Effector CD4-positive, alpha-beta T cell (primary cell): ENCODE data around the gene TMED1.
"Not testable (repeated sequence)": the region's sequence is repeated elsewhere in the genome, so short reads cannot be mapped to it uniquely, and the experiment has no call there.

Experiments used
- DNase-seq: peaks from one replicate; pipeline ENCODE4 v3.0.0-alpha.2; 2020

Gene TMED1

DNA sequence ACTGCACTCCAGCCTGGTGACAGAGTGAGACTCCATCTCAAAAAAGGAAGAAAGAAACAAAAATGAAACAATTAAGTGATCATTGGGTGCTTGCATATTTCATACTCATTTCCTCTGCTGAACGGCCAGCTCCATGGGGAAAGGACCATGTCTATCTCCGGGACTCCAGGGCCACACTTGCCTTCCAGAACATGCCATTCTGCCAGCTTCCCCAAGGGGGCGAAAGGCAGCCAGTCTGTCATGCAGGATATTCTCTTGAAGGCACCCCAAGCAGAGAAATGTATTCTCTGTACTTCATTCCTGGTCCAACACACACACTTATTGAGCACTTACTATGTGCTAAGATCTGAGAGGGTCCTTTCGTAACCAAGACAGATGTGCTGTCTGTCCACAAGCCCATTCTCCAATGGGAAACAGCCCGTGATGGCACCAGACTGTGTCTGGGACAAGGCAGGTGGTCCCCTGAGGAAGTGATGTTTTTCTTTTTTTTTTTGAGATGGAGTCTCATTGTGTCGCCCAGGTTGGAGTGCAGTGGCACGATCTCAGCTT is 25.2 kb upstream of the TMED1 start:
- DNase-seq: no peak

DNA sequence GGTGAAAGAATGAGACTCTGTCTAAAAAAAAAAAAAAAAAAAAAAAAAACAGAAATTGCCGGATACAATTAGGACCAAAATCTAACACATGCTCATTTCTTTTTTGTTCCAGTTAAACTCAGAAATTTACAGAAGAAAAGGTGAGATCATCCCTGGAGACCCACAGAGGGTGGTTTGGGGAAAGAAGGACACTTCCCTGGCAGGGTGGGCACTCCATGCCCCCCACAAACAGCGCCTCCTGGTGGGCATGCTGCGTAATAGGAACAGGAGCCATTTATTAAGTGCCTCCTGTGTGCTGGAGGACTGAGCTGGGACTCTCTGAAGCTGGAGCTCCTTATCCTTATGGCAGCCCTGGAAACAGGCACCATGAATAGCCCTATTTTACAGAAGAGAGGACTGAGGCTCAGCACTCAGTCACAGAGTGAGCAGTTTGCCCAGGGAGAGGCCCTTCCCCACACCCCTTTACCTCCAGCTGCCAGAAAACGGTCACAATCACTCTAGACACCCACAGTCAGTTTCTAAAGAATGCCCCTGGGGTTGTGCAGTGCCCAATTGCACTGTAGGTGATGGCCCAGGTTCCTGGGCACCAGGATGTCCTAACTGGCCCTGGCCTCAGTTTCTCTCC is 22.3 kb upstream of the TMED1 start:
- peak; percentile 17 for DNase-seq

GRCh38 chr19:10856899-10857298 is 20.9 kb upstream of the TMED1 start:
- DNase-seq: not testable (repeated sequence)

- no peak for DNase-seq
These were observed 20.0 kb upstream of the TMED1 start for GRCh38 chr19:10855879-10856522.

- no peak for DNase-seq
These were observed 18.5 kb upstream of the TMED1 start for GRCh38 chr19:10854350-10855089.

DNA sequence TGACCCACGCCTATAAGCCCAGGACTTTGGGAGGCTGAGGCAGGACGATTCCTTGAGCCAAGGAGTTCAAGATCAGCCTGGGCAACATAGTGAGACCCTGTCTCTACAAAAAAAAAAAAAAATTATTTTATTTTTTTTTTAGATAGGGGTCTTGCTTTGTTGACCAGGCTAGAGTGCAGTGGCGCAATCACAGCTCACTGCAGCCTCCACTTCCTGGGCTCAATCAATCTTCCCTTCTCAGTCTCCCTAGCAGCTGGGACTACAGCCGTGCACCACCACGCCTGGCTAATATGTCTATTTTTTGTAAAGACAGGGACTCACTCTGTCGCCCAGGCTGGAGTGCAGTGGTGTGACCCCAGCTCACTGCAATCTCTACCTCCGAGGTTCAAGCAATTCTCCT is 16.9 kb upstream of the TMED1 start:
- DNase-seq: no peak

DNA sequence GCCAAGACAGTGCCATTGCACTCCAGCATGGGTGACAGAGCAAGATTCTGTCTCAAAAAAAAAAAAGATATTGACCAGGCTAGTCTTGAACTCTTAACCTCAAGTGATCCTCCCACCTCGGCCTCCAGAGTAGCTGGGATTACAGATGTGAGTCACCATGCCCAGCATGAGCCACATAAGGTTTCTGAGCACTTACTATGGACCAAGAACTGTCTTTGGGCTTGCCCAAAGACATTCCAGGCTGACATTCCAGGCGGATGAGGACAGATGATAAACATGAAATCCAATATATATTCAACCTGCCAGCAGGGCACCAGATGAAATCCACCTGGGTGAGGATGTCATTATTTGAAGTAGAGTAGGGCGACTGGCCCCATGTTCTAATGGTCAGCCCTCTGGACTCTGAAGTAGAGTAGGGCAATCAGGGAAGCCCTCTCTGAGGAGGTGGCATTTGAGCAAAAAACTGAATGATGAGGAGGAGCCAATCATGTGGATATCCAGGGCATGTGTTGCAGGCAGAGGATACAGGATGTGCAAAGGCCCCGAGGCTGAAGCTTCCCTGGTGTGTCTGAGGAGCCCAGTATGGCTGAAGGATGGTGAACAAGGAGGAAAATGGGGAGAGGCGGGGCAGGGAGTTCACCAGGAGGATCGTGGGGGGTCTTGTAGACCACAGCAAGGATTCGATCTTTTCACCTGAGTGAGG is 16.2 kb upstream of the TMED1 start:
- no peak for DNase-seq

DNA sequence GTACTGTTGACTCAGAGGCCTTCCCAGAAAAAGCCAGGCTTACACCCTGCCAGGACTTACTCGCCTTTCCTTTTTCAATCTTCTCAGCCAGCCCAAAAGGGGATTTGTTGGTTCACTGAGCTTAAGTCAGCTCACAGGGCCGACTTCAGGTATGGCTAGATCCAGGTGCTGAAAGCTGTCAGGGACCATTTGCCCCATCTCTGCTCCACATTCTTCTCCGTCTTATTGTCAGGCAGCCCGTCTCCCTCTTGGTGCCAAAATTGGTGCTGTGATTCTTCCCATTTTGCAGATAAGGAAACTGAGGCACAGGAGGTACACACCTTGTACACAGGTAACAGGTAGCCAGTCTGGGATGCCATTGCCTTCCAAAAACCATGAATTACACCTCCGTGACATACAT is 14.6 kb upstream of the TMED1 start:
- DNase-seq: no peak

DNA sequence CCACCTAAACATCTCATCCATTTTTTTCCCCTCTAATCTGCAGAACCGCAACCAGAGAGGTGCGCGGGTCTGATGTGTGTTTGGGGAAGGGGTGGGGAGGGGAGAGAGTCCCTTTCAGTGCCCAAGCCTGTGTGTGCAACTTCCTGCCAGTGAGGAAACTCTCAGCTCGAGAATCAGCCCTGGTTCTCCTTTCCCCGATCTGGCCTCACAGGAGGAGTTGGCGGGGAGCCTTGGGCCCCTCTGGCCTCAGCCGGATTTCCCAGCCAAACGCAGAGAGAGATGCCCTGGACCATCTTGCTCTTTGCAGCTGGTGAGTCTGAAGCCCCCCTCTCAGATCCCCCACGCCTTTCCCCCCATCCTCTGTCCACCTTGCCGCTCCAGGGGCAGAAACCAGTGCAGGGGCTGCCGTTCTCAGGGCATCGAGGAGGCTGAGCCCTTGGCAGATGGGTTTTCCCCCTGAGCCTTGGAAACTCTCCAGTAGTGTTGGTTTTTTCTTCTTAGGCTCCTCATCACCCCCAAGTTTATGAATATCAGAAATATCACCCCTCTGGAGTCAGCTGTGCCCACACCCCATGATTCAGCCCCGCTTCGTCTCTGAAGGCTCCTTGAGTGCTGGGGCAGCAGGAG is 12.3 kb upstream of the TMED1 start, which contains the start of gene C19orf38:
Gene C19orf38 (plus strand): TSS at position 186 of the 627 bp plus-strand sequence. CDS start 94 bp downstream, at position 280.
- DNase-seq: no peak

- no peak for DNase-seq
These were observed 10.6 kb upstream of the TMED1 start for GRCh38 chr19:10846500-10847202.

DNA sequence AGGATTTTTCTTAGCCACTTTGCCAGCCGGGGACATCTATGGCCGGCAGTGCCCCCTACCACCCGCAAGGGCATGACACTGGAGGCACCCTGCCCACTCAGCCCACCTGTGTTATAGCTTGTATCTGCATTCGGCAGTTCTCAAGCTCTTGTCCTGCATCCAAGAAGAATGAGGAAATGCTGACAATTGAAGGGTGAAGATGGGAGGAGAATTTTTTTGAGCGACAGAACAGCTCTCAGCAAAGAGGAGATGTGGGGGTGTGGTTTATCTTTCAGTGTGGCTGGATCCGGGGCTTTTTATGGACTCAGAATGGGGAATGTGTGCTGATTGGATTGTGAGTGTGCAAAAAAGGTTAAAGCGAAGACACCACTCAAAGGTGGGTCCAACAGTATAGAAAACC is 6.8 kb upstream of the TMED1 start:
- no peak for DNase-seq

DNA sequence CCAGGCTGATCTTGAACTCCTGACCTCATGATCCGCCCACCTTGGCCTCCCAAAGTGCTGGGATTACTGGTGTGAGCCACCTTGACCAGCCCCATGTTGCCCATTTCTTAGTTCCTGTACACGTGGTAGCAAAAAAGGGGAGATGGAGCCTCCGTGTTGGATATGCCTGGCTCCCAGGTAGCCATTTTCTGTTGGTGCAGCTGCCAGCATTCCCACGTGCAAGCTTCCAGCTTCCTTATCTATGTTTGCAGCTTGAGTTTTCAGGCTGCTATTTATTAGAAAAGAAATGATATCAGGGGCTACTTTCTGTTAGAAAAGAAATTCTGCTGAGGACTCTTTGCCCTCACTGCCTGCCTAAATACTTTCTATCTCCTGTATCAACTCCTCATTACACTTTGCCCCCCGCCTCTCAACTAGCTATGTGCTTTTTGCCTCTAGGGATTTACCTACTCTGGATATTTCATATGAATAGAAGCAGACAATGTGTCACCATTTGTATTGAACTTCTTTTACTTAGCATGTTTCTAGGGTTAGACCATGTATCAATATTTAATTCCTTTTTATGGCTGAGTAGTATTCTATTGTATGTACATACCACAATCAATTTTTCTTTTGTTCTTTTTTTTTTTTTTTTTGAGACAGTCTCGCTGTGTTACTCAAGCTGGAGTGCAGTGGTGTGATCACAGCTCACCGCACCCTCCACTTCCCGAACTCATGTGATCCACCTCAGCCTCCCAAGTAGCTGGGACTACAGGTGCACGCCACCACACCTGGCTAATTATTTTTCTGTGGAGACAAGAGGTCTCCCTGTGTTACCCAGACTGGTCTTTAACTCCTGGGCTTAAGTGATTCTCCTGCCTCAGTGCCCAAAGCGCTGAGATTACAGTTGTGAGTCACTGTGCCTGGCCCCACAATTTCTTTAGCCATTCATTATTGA is 3.4 kb upstream of the TMED1 start:
- DNase-seq: no peak

GRCh38 chr19:10838377-10838776 is 2.4 kb upstream of the TMED1 start:
- DNase-seq: no peak

GRCh38 chr19:10837649-10838048 is 1.6 kb upstream of the TMED1 start:
- DNase-seq: not testable (repeated sequence)

DNA sequence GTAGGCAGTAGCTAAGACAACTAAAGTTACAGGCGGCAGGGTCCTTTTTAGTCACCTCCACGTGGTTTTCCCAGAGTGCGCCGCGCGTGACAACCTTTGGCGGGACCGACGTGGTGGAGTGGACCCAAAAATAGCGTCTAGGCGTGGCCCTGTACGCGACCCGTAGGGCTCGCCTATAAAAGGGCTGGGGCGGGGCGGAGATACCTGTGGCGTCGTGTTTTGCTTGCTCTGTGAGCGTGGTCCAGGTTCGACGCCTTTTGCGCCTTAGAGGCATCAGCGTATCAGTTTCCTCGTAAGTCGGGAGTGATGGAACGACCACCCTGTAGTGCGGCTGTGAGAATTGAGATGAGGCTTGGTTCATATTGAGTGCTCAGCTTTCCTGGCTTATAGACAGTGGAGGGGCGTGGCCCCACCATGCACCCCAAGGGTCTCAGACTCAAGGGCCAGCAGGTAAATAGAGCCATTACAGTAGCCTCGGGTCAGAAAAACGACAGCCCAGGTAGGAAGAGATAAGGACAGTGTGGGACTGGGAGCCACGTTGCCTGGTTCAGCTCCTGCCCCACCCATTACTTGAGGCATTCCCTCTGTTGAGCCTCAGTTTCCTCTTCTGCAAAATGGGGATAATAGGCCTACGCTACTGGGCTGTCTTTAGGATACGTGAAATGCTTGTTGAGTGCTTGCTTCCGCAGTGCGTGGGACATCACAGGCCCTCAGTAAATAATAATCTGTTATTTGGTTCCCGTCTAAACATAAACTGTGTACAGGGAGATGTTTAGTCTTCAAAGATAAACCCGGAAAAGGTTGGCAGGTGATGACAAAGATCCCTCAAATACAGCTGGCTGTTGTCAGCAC is 693 bp upstream of the TMED1 start:
- DNase-seq: peak; percentile 61

- DNase-seq: no peak
These were observed 791 bp downstream of the TMED1 start for GRCh38 chr19:10835089-10835753.

DNA sequence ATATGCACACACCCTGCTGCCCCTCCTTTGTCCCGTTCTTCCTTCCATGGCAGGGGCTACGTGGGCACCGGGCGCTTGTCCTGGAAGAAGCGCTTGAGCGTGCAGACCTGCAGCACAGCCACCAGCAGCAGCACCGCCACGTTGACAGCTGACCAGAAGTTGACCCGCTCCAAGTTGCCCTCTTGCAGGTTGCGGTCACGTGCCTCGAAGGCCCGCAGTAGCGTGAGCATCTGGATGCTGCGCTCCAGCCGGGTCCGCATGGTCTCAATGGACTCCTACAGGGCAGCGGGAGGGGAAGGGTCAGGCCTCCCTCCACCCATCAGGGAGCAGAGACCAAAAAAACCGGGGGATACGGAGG is 3.1 kb downstream of the TMED1 start:
- DNase-seq: no peak

DNA sequence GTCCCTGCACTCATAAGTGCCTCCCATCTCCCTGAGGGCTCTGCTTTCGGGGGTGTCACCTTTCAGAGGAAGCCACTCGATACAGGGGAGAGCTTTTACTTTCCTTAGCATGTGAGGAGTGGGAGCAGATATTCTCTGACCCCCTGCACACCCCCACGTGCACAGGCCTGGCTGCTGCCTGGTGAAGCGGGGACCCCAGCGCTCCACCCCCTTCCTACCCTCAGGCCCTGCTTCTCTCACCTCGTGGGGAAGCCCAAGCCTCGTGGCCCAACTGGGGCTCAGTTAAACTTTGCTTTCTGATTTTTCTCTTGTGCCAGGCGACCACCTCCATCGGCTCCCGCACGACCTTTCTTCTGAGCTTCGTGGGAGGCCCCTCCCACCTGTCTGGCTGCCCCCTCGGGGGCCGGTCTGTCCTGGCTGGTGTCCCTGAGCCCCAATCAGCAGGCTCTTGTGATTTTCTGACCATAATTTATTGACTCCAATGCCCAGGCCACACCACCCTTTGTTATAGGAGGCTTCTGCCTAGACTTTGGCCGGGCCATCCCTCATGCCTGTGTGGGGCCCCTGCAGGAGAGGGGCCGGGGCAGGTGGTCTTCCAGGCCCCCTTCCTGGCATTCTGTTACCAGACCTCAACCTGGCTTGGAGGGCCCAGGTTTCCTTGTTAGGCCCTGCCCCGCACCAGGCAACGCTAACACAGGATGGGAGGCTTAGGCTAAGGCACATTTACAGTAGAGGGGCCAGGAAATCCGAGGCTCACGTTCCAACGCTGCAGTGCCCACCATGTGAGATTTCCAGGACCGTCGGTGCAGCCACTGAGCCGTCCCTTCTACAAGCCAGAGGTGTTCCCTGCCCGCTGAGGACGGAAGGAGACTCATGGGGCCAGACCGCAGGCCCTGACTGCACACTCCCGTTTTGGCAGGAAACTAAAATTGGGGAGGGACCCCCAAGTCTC is 3.7 kb downstream of the TMED1 start:
- DNase-seq: no peak
